ENCODE measurements around the gene CCDC60. TPM values are rescaled to one million over a fixed set of nuclear protein-coding genes. Genes with fewer than 3 reads are reported as not detected.

CCDC60 gene
- total and polyA plus RNA-seq, 2 of the 13 experiments (the other 11 are each of a cell fraction or from before 2014, with no cell fraction given) = not detected

DNA sequence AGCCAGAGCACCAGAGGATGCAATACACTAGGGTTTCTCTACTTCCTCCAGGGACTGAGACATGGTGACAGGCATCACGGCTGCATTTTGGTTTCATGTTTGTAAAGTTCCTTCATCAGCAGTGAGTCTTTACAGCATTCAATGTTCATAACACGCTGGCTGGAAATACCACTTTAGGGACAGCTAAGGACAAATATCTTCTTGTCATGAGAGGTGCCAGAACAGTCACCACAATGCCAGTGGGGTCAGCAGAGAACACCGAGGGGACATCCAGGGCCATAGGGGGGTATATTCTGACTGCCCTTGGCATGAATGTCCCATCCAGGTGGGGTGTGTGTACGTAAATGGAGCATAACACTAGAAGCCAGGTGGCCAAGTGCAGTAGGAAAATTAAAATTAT is 72.3 kb downstream of the CCDC60 start:
- FAIRE-seq (no peak), DNase-seq (ENCODE audit: low spot score) (no peak), ATAC-seq (no peak)
- 22% methylated on average over 4 of the region's 4 CpGs for WGBS (ENCODE audit: low lambda C conversion rate)
- Histone ChIP-seq H4K20me1 (ENCODE audit: insufficient read depth, low read length) (no peaks in the 10 kb centered on the region), H3K4me1 (ENCODE audit: insufficient read depth, low read length) (no peaks in the 10 kb centered on the region), H3K79me2 (ENCODE audit: insufficient read depth, low read length) (no peaks in the 10 kb centered on the region), H3K4me3 (replicated peaks in 1 of 3; ENCODE audit: insufficient read depth in 1 of 3, low read depth in 2 of 3, low read length in 3 of 3) (no peak overlapping the region), H3K4me2 (ENCODE audit: low read depth, low read length) (no peak overlapping the region), H3K27me3 (ENCODE audit: control insufficient read depth in 1 of 2, insufficient read depth in 2 of 2, low read length in 2 of 2) (no peaks in the 10 kb centered on the region; a peak in 1 of 5 replicates), H3K9ac (ENCODE audit: insufficient read depth, low read depth, low read length) (no peak overlapping the region), H3K27ac (ENCODE audit: extremely low read length, insufficient read depth, low read length) (no peak overlapping the region), H2AFZ (ENCODE audit: low read length) (no peak overlapping the region), H3K36me3 (replicated peaks in 1 of 2; ENCODE audit: control insufficient read depth in 1 of 2, insufficient read depth in 2 of 2, low read length in 2 of 2) (no peaks in the 10 kb centered on the region), H3K9me3 (ENCODE audit: low read length) (no peaks in the 10 kb centered on the region)
- ChIA-PET CTCF (ENCODE audit: low intra/inter-chr PET ratio, low total read pairs) (no interaction called here), POLR2A (no interaction called here)
- no TSS peak for BruUV-seq (replicated peaks)
- TF ChIP-seq NFE2L1 (CRISPR knock-in tag; IDR thresholded peaks at IDR 0.05; ENCODE audit: borderline replicate concordance) (no peak), CHD4 (IDR thresholded peaks at IDR 0.05; ENCODE audit: borderline replicate concordance, low read length) (no peak), ZFP36L1 (CRISPR knock-in tag; IDR thresholded peaks at IDR 0.05) (no peak), RNF2 (conservative IDR thresholded peaks at IDR 0.05; ENCODE audit: low read depth) (no peak), ZKSCAN8 (CRISPR knock-in tag; IDR thresholded peaks at IDR 0.05; ENCODE audit: borderline replicate concordance) (no peak), ZNF737 (CRISPR knock-in tag; IDR thresholded peaks at IDR 0.05; ENCODE audit: borderline replicate concordance) (no peak), ZNF75D (CRISPR knock-in tag; IDR thresholded peaks at IDR 0.05; ENCODE audit: borderline replicate concordance) (no peak), HOXA3 (CRISPR knock-in tag; IDR thresholded peaks at IDR 0.05) (no peak)
- TF ChIP-seq, protein P1, sequence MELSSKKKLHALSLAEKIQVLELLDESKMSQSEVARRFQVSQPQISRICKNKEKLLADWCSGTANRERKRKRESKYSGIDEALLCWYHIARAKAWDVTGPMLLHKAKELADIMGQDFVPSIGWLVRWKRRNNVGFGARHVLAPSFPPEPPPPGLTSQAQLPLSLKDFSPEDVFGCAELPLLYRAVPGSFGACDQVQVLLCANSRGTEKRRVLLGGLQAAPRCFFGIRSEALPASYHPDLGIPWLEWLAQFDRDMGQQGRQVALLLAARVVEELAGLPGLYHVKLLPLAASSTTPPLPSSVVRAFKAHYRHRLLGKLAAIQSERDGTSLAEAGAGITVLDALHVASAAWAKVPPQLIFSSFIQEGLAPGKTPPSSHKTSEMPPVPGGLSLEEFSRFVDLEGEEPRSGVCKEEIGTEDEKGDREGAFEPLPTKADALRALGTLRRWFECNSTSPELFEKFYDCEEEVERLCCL (CRISPR knock-in tag; IDR thresholded peaks at IDR 0.05; ENCODE audit: borderline replicate concordance) = no peak
- TF ChIP-seq, protein P2, sequence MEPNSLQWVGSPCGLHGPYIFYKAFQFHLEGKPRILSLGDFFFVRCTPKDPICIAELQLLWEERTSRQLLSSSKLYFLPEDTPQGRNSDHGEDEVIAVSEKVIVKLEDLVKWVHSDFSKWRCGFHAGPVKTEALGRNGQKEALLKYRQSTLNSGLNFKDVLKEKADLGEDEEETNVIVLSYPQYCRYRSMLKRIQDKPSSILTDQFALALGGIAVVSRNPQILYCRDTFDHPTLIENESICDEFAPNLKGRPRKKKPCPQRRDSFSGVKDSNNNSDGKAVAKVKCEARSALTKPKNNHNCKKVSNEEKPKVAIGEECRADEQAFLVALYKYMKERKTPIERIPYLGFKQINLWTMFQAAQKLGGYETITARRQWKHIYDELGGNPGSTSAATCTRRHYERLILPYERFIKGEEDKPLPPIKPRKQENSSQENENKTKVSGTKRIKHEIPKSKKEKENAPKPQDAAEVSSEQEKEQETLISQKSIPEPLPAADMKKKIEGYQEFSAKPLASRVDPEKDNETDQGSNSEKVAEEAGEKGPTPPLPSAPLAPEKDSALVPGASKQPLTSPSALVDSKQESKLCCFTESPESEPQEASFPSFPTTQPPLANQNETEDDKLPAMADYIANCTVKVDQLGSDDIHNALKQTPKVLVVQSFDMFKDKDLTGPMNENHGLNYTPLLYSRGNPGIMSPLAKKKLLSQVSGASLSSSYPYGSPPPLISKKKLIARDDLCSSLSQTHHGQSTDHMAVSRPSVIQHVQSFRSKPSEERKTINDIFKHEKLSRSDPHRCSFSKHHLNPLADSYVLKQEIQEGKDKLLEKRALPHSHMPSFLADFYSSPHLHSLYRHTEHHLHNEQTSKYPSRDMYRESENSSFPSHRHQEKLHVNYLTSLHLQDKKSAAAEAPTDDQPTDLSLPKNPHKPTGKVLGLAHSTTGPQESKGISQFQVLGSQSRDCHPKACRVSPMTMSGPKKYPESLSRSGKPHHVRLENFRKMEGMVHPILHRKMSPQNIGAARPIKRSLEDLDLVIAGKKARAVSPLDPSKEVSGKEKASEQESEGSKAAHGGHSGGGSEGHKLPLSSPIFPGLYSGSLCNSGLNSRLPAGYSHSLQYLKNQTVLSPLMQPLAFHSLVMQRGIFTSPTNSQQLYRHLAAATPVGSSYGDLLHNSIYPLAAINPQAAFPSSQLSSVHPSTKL (CRISPR knock-in tag; IDR thresholded peaks at IDR 0.05) = no peak
- intact Hi-C loops (cut with micrococcal nuclease; ENCODE audit: unreplicated experiment) (no loop called here), in situ Hi-C loops (cut with HindIII; ENCODE audit: extremely low pct_ligation_motif_present, low pct_unique_long_range_greater_than_20kb) (loop anchor here (10.0 to 25.0 kb wide), 2 partner anchors 292 to 395 kb away; no protein-coding TSS in a partner anchor)
